ENCODE results near the gene YWHAH. TPM values are rescaled to one million over a fixed set of nuclear protein-coding genes. Genes with fewer than 3 reads are reported as not detected.

The YWHAH gene
- total RNA-seq, 4 donors from 2014 or later = 64.2 to 139 (median 77.9) TPM

GRCh38 chr22:31911565-31912406 is 32.5 kb upstream of the YWHAH start:
- ATAC-seq (ENCODE audit: low FRiP score) (no peak), DNase-seq (ENCODE audit: low spot score) (no peak)
- no peak for TF ChIP-seq CTCF (IDR thresholded peaks at IDR 0.05)

GRCh38 chr22:31912407-31912743 is 32.0 kb upstream of the YWHAH start:
- TF ChIP-seq CTCF (IDR thresholded peaks at IDR 0.05) = no peak
- DNase-seq (ENCODE audit: low spot score) = no peak
- no peak for ATAC-seq (ENCODE audit: low FRiP score)

GRCh38 chr22:31915586-31915985 is 28.7 kb upstream of the YWHAH start:
- no peak for TF ChIP-seq CTCF (IDR thresholded peaks at IDR 0.05)
- DNase-seq (ENCODE audit: low spot score) = no peak
- ATAC-seq (ENCODE audit: low FRiP score) = no peak

GRCh38 chr22:31917227-31917921 is 27.0 kb upstream of the YWHAH start:
- ATAC-seq (ENCODE audit: low FRiP score) = no peak
- no peak for TF ChIP-seq CTCF (IDR thresholded peaks at IDR 0.05)
- no peak for DNase-seq (ENCODE audit: low spot score)

GRCh38 chr22:31919730-31920129 is 24.6 kb upstream of the YWHAH start:
- no peak for TF ChIP-seq CTCF (IDR thresholded peaks at IDR 0.05)
- ATAC-seq (ENCODE audit: low FRiP score) (no peak), DNase-seq (ENCODE audit: low spot score) (no peak)

GRCh38 chr22:31920306-31920705 is 24.0 kb upstream of the YWHAH start:
- no peak for TF ChIP-seq CTCF (IDR thresholded peaks at IDR 0.05)
- no peak for DNase-seq (ENCODE audit: low spot score)
- ATAC-seq (ENCODE audit: low FRiP score) = no peak

GRCh38 chr22:31921106-31921505 is 23.2 kb upstream of the YWHAH start:
- no peak for TF ChIP-seq CTCF (IDR thresholded peaks at IDR 0.05)
- ATAC-seq (ENCODE audit: low FRiP score) = no peak
- DNase-seq (ENCODE audit: low spot score) = no peak

Measured in omental fat pad (tissue), 4 donors.